ENCODE data around the gene INPP5J.
"Not testable (repeated sequence)": the region's sequence is repeated elsewhere in the genome, so short reads cannot be mapped to it uniquely, and the experiment has no call there.

INPP5J gene, protein sequence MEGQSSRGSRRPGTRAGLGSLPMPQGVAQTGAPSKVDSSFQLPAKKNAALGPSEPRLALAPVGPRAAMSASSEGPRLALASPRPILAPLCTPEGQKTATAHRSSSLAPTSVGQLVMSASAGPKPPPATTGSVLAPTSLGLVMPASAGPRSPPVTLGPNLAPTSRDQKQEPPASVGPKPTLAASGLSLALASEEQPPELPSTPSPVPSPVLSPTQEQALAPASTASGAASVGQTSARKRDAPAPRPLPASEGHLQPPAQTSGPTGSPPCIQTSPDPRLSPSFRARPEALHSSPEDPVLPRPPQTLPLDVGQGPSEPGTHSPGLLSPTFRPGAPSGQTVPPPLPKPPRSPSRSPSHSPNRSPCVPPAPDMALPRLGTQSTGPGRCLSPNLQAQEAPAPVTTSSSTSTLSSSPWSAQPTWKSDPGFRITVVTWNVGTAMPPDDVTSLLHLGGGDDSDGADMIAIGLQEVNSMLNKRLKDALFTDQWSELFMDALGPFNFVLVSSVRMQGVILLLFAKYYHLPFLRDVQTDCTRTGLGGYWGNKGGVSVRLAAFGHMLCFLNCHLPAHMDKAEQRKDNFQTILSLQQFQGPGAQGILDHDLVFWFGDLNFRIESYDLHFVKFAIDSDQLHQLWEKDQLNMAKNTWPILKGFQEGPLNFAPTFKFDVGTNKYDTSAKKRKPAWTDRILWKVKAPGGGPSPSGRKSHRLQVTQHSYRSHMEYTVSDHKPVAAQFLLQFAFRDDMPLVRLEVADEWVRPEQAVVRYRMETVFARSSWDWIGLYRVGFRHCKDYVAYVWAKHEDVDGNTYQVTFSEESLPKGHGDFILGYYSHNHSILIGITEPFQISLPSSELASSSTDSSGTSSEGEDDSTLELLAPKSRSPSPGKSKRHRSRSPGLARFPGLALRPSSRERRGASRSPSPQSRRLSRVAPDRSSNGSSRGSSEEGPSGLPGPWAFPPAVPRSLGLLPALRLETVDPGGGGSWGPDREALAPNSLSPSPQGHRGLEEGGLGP

DNA sequence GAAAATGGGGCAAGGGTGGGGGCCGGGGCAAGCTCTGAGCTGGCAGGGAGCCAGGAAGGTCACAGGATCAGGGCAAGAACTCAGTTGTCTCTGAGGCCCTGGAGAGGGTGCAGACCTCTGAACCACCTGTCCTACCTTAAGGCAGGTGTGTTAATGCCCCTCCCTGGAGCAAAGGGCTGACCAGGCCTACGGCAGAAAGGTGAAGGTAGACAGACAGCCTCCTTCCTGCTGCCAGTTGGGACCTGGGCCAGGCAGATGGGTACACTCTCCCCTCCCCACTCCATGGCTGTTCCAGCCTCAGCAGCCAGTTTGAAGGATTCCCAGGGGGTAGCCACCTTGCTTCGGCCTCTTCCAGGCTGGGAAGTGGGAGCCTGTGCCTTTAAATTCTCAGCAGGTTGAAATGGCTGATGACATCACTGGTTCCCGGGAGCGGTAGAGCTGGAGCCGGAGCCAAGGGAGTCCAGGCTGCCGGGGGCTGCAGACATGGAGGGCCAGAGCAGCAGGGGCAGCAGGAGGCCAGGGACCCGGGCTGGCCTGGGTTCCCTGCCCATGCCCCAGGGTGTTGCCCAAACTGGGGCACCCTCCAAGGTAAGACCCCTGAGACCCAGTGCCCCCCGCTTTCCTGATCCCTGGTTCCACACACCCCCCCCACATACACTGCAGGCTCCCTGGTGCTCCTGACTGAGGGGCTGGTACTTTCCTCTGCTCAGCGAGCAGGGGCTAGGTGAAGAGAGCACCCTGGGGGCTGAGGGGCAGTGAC lies at the start of gene INPP5J:
INPP5J (plus strand) TSS at position 435 of the 760 bp plus-strand sequence; CDS start at position 484, 49 bp downstream.
- FAIRE-seq: no peak

DNA sequence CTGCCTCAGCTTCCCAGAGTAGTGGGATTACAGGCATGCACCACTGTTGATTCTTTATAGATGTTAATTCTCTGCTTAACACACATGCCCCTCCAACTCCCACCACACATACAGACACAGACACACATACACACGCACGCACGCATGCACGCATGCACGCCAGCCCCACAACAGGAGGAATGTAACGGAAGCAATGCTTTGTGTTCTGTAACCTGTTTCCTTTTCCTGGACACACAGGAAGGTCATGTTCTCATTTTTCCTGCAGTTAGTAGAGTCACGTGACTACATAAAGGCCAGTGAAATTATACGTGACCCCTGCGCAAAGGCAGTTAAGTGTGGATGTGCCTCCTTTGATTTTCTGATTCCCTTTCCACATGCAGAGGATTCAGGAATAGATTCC lies 49.6 kb upstream of the INPP5J start:
- not testable (repeated sequence) for FAIRE-seq

- not testable (repeated sequence) for FAIRE-seq
These were observed 49.1 kb upstream of the INPP5J start for GRCh38 chr22:31073545-31074145.

GRCh38 chr22:31075961-31076360 lies 46.8 kb upstream of the INPP5J start:
- no peak for FAIRE-seq

DNA sequence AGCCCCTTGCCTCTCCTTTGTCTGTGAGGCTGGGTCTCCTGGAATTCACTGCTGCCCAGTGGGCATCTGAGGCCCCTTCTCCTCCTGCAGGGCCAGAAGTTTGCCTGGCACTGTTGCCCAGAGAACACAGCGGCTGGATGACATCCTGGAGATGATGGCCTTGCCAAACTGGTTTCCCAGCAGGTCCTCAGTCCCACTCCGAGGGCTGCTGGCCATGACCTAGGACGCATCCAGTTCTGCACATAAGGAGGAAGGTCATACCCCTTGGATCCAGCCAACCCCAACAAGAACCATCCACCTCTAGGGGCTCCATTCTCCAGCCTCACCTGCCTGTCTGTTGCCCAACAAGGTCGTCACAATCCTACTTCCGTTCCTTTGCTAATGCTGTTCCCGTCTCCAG lies 45.1 kb upstream of the INPP5J start:
- no peak for FAIRE-seq

DNA sequence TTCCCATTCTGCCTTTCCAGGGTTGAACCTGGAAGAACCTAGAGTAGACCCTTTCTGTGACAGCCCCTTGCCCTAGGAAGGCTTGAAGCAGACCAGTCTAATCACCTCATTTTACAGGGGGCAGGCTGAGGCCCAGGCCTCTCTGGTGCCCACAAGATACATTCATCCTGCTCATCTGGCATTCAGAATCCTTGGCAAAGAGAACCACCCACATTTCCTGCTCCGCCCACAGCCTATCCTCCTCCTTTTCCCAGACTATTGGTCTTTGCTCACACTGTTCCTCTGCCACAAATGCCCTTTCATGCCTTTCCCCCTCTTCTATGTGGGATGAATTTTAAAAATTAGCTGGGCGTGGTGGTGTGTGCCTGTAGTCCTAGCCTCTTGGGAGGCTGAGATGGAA lies 44.4 kb upstream of the INPP5J start:
- not testable (repeated sequence) for FAIRE-seq

DNA sequence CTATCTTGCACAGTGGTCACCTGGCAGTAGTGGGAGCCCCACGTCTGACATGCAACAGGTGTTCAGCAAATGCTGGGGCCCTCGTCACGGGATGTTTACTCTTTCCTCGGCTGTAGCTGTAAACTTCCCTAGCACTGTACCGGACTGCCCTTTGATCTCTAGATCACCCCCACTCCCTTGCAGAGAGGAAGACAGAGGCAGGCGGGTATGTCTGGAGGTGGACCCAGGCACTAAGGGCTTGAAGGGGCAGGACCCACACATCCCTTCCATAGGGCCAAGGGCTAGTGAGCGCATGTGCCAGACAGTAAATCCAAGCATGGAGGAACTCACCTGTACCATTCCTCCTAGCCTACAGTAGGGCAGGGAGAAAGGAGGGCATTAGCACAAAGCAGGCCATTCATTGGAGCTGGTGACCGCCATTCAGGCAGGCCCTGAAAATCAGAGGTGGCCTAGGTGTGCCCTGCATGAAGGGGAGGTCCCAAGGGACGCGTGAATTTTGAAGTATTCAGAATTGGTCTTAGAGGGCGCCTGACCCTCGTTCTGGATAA lies 43.6 kb upstream of the INPP5J start:
- FAIRE-seq: no peak

DNA sequence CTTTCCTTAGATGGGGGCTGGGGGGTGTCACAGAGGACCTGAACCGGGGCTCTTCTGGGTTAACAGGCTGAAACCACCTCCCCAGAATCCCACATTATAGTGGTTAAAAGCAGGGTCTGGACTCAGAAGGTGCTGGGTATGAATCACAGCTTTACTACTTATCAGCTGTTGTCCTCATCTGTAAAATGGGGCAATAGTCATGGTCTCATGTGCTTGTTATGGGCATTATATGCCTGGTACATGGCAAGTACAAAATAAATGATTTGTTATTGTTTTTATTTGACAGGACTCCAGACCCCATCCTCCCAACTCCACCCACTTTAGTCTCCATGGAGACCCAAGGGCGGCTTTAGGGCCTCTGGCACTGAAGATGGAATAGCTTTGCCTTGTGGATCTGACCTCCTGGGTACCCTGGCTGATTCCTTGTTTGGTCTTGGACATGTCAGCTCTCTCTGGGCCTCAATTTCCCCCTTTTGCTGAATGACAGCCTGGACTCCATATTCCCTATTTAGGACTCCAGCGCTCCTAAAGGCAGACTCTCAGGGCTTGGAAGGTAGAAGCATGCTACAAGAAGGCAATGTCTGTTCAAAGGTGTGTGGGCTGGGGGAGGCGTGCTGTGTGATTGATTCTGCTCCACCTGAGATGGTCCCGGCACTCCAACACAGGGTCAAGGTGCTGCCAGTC lies 42.5 kb upstream of the INPP5J start:
- no peak for FAIRE-seq

GRCh38 chr22:31080848-31081649 lies 41.7 kb upstream of the INPP5J start, which contains the start of gene SMTN:
Gene SMTN (plus strand): TSS chr22:31081318. CDS start chr22:31083259, 1,941 bp downstream.
- no peak for FAIRE-seq

GRCh38 chr22:31081963-31082605 lies 40.7 kb upstream of the INPP5J start:
- no peak for FAIRE-seq

GRCh38 chr22:31082606-31083376 lies 40.0 kb upstream of the INPP5J start:
- no peak for FAIRE-seq

DNA sequence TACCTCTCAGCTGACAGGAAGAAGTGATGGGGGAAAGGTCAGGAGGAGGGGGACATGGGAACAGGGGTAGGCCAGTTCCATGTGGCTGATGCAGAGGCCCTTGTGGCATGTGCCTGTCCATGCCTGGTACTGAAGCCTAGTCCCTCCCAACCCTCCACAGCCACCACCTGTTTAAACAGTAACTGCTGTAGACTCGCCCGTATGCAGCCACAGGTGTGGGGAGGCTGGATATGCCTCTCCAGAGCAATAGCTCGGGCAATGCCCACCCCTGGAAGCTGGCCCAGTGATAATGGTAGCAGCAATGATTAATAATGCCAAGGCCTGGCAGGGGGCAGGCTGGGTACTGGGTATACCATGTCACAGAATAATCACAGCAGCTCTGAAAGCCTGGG lies 39.4 kb upstream of the INPP5J start:
- no peak for FAIRE-seq

DNA sequence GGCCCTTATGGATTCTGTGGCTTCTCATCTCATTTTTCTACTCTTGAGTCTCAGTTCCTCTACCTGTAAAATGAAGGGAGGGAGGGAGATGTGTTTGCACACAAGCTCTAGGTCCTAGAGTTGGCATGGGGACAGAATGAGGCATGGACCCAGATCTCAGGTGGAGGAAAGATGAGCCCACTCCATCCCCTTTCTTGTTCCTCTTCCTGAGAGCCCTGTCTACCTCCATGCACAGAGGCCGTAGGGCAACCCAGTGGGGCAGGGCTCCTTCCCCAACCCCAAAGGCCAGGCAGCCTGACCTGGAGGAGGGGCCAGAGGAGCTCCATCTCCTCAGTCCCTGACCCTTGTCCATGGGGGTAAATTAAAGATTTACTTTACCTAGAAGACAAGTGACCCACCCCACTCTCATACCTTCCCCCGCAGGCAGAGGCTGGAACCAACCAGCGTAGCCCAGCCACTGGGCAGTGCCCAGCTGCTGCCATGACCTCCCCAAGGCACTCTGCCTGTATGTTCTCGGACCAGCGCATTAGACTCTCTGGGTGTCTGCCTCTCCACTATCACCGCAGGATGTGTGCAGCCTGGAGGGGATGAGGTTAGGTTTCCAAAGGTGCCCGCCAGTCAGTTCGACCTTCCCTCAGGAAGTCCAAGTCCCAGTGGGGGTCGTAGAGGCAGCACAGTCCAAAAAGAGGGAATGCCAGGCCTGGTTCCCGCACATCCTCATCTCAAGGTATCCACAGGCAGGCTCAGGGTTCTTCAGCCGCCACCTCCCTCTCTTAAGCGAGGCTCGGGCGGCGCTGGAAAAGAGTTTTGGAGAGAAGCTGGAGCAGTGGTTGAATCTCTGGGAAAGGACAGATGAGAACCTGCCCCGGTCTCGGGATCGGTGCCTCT lies 38.6 kb upstream of the INPP5J start:
- FAIRE-seq: no peak

DNA sequence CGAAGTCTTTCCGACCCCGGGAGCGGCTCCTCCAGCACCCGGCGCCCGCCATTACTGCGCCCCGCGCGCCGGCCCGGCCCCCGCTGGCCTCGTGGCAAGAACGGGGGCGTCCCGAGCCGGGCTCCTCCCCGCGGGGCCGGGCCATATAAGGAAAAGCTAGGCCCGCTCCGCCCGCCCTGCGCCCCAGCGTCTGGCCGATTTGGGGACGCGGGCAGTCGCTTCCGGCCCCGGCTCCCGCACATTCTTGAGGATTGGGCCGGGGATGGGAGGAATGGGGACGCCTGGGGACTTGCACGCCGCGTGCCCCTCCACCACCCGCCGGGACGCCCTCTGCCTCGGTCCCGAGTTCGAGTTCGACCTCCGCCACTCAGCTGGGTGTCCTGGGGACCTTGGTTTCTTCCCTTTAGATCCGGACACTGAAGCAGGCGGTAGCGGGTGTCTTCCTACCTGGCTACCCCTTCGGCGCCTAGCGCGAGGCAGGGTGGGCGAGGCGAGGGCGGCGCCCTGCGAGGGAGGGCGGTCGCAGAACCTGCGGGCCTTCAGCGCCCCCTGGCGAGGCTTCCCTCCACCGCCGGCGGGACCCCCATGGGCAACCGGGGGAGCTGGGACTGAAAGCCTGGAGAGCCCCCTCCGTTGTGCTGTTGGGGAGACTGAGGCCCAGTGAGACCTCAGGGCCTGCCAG lies 37.8 kb upstream of the INPP5J start:
- FAIRE-seq: no peak

DNA sequence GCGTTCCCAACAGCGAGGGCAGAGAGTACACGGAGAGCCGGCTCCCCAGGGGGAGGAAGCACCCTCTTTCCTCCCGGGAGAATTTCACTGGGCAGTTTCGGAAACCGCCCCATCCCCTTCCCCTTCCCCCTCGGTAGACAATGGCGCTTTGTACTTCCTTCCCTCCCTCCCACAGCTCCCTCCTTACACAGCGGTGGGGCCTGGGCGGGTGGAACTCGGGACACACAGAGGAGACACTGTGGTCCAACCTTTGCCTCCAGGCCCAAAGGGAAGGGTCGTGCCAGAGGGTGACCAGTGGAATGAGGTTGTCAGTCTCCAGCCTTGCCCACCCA lies 37.3 kb upstream of the INPP5J start:
- no peak for FAIRE-seq

- FAIRE-seq: no peak
These were observed 36.8 kb upstream of the INPP5J start for GRCh38 chr22:31085928-31086327.

DNA sequence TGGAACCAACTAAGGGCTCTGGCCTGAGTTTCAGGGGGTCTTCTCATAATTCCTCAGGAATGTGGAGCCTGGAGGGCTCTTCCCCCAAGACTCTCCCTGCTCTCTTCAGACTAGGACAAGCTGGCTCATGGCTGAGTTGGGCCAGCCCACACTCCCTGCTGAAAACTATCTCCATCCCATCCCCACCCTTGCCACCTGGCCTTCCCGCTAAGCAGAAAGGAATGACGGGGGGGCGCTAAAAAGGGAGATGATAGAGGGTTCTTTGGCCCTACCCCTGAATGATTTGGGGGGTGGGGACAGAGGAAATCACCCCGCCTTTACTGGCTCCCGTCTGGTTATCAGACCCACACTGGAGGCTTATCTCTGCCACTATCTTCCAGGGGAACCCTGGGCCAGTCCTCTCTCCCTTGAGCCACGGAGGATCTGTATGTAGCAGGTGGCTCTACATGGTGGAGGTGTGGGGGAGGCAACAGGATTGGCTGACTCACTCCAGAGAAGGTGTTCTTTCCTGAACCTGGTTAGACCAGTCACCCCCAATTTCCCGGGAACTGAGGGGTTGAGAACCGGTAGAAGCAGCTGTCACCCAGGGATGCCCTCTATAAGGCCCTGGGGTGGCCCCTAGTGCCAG lies 35.9 kb upstream of the INPP5J start:
- no peak for FAIRE-seq
